ENCODE results near the gene RPGRIP1L. TPM values are rescaled to one million over a fixed set of nuclear protein-coding genes. Genes with fewer than 3 reads are reported as not detected.

The RPGRIP1L gene
- total and polyA plus RNA-seq, 9 of the 15 experiments (the other 6 are each of a cell fraction or from before 2014, with no cell fraction given): 3.2 to 7.7 (median 5.8) TPM

GRCh38 chr16:53695070-53695469, 8.6 kb downstream of the RPGRIP1L start:
- ATAC-seq (no peak), DNase-seq (ENCODE audit: extremely low read depth in 1 of 4, low spot score in 3 of 4) (no peak), FAIRE-seq (no peak)
- no peak overlapping the region for H3K4me2 ChIP-seq (ENCODE audit: insufficient read depth, low read length)
- H3K9me1 ChIP-seq (ENCODE audit: control insufficient read depth, insufficient read depth, low read length): no peaks in the 10 kb centered on the region
- 0 out of 3 replicates have a peak, but pooled peaks cover 5% of the 10 kb centered on the region for H3K36me3 ChIP-seq (ENCODE audit: control insufficient read depth, insufficient read depth, low read length)
- BruUV-seq (replicated peaks): no TSS peak
- intact Hi-C loops (cut with micrococcal nuclease) (no loop called here), in situ Hi-C loops (cut with MboI) (no loop called here)
- H3K9ac ChIP-seq (ENCODE audit: insufficient read depth in 1 of 2, low read depth in 2 of 2, low read length in 2 of 2): no peak overlapping the region
- H3K27me3 ChIP-seq (ENCODE audit: control insufficient read depth in 2 of 2, insufficient read depth in 2 of 2, low read length in 2 of 2): no peaks in the 10 kb centered on the region
- POLR2A ChIA-PET: interaction anchor here (1.0 kb wide), 1 partner anchor 9 kb away, joined by 3 read pairs; the partner anchor contains the start of genes FTO and RPGRIP1L
- H3K4me3 ChIP-seq: no peak overlapping the region
- CTCF ChIA-PET (ENCODE audit: low intra/inter-chr PET ratio): no interaction called here
- H3K27ac ChIP-seq (ENCODE audit: extremely low read depth, low read depth, low read length): no peak overlapping the region
- no peaks in the 10 kb centered on the region for H3K79me2 ChIP-seq (ENCODE audit: control insufficient read depth, insufficient read depth, low read length)
- no peaks in the 10 kb centered on the region for H4K20me1 ChIP-seq (replicated peaks; ENCODE audit: control insufficient read depth, insufficient read depth, low read length)
- TF ChIP-seq ARNT (IDR thresholded peaks at IDR 0.05) (no peak), ZNF431 (CRISPR knock-in tag; IDR thresholded peaks at IDR 0.05) (no peak), NFE2 (IDR thresholded peaks at IDR 0.05; ENCODE audit: low read depth) (no peak)
- no peaks in the 10 kb centered on the region for H3K9me3 ChIP-seq (replicated peaks; ENCODE audit: control insufficient read depth, insufficient read depth, low read depth, low read length)
- H2AFZ ChIP-seq (ENCODE audit: low read depth, low read length): no peak overlapping the region
- H3K4me1 ChIP-seq (replicated peaks in 1 of 2; ENCODE audit: control insufficient read depth in 2 of 2, insufficient read depth in 2 of 2, low read length in 2 of 2): no peaks in the 10 kb centered on the region
- 13% methylated on average over 1 of the region's 1 CpG for WGBS (ENCODE audit: insufficient coverage, low coverage, missing lambda C conversion rate)

GRCh38 chr16:53693320-53693719, 10.3 kb downstream of the RPGRIP1L start:
- CTCF ChIA-PET (ENCODE audit: low intra/inter-chr PET ratio): no interaction called here
- Histone ChIP-seq H2AFZ (ENCODE audit: low read depth, low read length) (no peak overlapping the region), H4K20me1 (replicated peaks; ENCODE audit: control insufficient read depth, insufficient read depth, low read length) (no peaks in the 10 kb centered on the region), H3K4me1 (replicated peaks in 1 of 2; ENCODE audit: control insufficient read depth in 2 of 2, insufficient read depth in 2 of 2, low read length in 2 of 2) (no peaks in the 10 kb centered on the region), H3K36me3 (ENCODE audit: control insufficient read depth, insufficient read depth, low read length) (0 out of 3 replicates have a peak, but pooled peaks cover 5% of the 10 kb centered on the region), H3K27ac (ENCODE audit: extremely low read depth, low read depth, low read length) (no peak overlapping the region), H3K9me1 (ENCODE audit: control insufficient read depth, insufficient read depth, low read length) (no peaks in the 10 kb centered on the region), H3K79me2 (ENCODE audit: control insufficient read depth, insufficient read depth, low read length) (no peaks in the 10 kb centered on the region), H3K4me3 (no peak overlapping the region), H3K9me3 (replicated peaks; ENCODE audit: control insufficient read depth, insufficient read depth, low read depth, low read length) (no peaks in the 10 kb centered on the region), H3K9ac (ENCODE audit: insufficient read depth in 1 of 2, low read depth in 2 of 2, low read length in 2 of 2) (no peak overlapping the region), H3K27me3 (ENCODE audit: control insufficient read depth in 2 of 2, insufficient read depth in 2 of 2, low read length in 2 of 2) (no peaks in the 10 kb centered on the region), H3K4me2 (ENCODE audit: insufficient read depth, low read length) (no peak overlapping the region)
- ATAC-seq: no peak
- intact Hi-C loops (cut with micrococcal nuclease) (no loop called here), in situ Hi-C loops (cut with MboI) (no loop called here)
- no peak for TF ChIP-seq HMGN3 (IDR thresholded peaks at IDR 0.05; ENCODE audit: borderline replicate concordance, extremely low read depth, insufficient read length, low read depth, low read length)
- WGBS (ENCODE audit: insufficient coverage, low coverage, missing lambda C conversion rate): 61% methylated on average over 5 of the region's 5 CpGs
- no peak for DNase-seq (ENCODE audit: extremely low read depth in 1 of 4, low spot score in 3 of 4)
- BruUV-seq (replicated peaks): no TSS peak
- FAIRE-seq: no peak
- POLR2A ChIA-PET: no interaction called here
